HG03354 (cell line): ENCODE measurements around the gene NAPA.

Source experiments
- ATAC-seq: cut with Tn5 transposase; IDR thresholded peaks from one replicate; pipeline ENCODE4 v1.9.1; 2021; ENCODE audit warnings: mild to moderate bottlenecking; ENCODE audit not compliant: unreplicated experiment, poor library complexity, severe bottlenecking

NAPA gene

DNA sequence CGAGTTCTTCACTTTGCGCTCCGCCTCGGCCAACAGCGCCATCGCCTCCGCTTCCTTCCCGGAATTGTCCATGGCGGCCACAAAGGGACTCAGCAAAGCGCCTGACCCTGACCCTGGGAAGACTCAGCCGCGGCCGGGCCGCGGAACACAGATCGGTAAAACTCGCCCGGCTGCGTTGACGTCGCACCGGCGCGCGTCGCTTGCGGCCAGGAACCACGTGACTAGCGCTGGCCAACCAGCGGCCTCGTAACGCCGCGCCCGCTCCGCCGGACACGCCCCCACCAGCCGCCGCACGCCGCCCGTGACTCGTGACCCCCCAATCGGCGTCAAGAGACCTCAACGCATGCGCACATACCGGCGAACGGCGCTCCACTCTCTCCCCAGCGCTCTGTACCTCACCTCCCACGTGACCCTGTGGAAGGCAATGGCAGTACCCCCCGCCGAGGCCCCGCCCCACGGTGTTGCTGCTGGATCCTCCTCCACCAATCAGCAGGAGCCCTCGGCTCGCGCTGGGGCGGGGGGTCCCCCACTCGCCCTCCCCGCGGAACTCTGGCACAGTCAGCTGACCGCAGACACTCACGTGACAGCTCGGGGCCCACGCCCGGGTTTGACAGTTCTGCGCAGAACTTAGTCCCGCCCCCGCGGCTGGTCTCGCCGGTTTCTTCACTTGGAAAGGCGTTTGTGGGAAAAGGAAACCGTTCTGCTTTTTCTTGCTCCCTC lies at the start of gene NAPA:
Gene NAPA (minus strand): TSS at position 195 of the 720 bp plus-strand sequence. CDS start 123 bp downstream, at position 72.
- peak; percentile 85 for ATAC-seq

- ATAC-seq: no peak
These were observed 49.2 kb upstream of the NAPA start for GRCh38 chr19:47564081-47564480.

DNA sequence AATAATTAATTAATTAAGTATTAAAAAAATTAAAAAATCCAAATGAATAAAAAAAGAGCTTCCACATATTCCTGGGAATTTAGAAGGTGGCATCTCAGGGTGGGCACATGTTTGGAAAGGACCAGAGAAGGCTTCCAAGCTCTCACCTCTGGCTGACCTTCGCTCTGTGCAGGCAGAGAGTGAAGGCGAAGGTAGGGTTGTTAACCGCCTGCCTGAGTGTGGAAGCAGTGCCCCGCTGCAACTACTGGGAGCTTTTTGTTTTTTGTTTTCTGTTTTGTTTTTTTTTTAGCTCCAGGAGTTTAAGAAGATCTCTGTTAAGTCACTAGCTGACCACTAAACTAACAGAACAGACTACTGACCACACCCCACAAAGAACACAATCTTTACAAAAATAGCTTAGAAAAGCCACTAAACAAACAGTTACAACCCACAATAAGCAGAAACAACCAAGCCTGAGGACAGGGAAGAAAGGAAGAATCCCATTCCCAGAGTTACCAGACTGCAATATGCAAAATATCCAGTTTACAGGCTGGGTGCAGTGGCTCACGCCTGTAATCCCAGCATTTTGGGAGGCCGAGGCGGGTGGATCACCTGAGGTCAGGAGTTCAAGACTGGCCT lies 46.7 kb upstream of the NAPA start:
- no peak for ATAC-seq

GRCh38 chr19:47560999-47561398 lies 46.1 kb upstream of the NAPA start:
- ATAC-seq: no peak

- no peak for ATAC-seq
These were observed 35.3 kb upstream of the NAPA start for GRCh38 chr19:47550129-47550528.

DNA sequence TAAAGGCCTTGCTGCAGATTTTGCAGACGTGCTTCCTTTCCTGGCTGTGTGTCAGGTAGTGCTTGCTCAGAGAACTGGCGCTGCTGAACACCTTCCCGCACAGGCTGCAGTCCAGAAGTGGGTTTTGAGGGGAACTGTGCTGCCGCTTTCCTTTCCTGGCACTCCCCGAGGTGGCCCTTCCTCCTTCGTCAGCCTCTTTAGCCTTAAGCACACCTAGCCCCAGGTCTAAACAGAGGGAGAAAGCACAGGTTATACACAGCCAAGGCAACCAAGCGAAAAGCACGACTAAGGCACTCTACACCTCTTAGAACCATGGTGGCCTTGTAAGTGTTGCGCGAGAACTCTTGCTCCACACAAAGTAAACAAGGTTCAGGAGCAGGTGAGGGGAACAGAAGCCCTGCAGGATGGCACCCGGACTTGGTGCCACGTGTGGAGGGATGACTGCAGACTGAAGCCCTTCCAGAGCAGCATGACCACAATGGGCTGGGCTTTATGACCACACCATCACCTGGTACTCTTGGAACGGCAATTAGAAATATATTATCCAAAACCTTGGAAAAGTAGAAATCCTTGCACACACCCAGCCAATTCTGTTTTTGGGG lies 34.5 kb upstream of the NAPA start:
- no peak for ATAC-seq

DNA sequence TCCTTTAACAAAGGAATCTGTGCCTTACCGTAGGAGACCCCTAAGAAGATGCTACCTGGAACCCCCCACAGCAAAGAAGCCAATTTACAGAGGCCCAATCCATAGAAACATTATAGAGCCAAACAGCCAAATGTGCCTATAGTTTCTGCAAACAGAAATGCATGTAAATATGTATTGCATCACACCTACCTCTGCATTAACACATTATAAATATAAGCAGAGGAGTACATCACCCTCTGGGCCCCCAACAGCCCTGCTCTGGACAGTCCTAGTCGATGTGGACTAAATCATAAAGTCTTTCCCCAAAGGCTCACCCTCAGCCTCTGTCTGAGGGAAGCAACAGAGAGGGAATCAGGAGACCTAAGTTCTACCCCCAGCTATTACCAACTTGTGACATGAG lies 32.3 kb upstream of the NAPA start:
- ATAC-seq: no peak

DNA sequence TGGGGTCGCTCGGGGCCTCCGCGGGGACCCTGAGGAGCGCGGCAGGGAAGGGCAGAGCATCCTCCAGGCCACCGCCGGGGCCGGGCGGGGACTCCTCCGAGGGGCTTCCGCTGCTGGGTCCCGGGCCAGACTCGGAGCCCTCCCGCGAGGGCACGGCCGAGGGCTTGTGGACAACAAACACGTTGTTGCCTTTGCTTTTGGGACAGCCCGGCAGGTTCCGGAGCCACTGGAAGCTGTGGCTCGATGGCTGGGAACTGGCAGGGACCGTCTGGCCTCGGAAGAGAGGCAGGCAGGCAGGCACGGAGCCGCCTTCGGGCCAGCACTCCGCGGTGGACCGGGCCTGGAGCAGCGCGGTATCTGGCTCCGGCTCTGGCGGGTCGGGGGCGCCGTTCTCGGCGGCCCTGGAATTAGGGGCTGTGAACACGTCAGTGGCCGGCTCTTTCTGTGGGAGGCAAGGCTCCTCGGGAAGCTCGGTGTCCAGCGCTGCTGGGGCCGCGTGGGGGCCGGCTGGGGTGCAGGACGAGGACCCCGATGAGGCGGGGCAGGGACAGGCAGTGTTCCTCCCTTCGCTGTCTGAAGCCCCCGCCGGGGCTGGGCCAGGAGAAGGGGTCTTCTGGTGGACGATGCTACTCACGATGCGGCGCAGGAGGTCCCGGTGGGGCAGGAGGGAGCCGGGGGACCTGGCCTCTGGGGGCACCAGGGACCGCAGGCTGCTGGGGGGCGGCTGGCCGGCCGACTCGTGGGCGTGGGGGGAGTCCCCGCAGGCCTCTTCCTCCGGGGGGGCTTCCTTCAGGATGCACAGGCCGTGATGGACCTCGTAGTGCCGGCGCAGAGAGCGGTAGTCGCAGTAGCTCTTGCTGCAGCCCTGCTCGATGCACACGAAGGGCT lies 30.4 kb upstream of the NAPA start:
- no peak for ATAC-seq

- ATAC-seq: no peak
These were observed 29.6 kb upstream of the NAPA start for GRCh38 chr19:47544476-47544875.

GRCh38 chr19:47544075-47544474 lies 29.2 kb upstream of the NAPA start:
- no peak for ATAC-seq

- ATAC-seq: no peak
These were observed 27.2 kb upstream of the NAPA start for GRCh38 chr19:47542030-47542475.

DNA sequence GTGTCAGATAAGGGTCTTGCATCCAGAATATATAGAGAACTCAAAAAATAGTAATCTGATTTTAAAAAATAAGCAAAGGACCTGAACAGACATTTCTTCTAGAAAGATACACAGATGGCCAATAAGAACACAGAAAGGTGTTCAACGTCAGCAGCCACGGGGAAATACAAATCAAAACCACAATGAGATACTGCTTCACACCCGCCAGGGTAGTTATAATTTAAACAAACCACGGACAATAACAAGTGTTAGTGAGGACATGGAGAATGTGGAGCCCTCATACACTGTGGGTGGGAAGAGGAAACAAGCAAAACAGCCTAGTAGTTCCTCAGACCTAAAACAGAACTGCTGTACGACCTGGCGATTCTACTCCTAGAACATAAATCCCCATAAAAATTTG lies 26.7 kb upstream of the NAPA start:
- no peak for ATAC-seq

DNA sequence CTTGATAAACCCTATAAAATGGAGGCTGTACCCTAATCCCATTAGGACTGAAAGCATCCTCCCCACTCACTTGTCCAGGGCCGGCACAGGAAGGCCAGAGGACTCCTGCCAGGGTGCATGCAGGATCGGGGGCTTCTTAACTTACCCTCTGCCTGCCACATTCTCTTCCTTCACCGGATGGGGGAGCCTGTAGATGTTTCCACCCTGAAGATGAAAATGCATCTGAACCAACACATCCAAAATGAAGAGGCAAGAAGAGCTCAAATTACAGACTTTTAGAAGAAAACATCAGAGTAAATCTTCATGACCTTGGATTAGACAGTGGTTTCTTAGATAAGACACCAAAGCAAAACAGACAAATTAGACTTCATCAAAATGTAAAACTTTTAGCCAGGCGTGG lies 25.9 kb upstream of the NAPA start:
- ATAC-seq: no peak

DNA sequence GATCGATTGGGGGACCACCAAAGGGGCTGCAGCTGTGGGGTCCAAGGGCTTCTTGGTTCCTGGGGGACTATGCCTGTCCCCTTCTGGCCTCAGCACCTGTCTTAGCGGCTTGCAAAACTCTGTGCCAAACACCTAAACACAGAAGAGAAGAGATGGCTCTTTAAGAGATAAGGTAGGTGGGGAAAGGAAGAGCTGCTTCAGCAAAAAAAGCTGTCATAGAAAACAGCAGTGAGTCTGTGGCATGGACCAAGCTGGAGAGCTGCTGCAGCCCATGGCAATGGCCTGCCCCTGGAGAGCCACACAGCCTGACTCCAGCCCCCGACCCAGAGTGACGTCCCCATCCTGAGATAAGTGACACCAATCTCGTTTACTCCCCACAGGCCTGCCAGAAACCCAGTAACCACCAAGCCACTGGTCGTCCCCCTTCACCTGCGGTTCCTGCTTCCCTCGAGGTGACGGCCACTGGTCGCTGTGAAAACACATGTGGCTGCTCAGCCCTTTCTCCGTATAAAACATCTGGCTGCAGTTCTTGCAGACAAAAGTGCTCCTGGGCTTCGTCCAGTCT lies 25.0 kb upstream of the NAPA start:
- ATAC-seq: no peak

DNA sequence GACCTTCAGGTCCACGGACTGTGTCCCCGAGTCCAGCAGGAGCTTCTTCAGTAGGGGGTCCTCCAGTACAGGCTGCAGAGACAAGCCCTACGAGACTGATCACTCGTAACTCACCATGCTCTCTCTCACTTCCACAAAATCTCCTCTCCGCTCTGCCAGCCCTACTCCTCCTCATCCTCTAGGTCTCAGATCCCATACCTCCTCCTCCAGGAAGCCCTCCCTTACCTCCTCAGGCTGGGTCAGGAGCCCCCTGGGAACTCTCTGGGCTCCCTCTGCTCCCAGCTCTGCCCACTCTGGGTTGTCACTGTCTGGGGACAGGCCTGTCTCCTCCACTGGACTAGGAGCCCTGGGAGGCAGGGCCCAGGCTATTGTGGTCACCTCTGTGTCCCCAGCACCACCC lies 23.9 kb upstream of the NAPA start:
- ATAC-seq: no peak

- ATAC-seq: no peak
These were observed 22.6 kb upstream of the NAPA start for GRCh38 chr19:47537493-47537892.

GRCh38 chr19:47534628-47535027 lies 19.8 kb upstream of the NAPA start:
- ATAC-seq: no peak

- ATAC-seq: no peak
These were observed 17.0 kb upstream of the NAPA start for GRCh38 chr19:47531640-47532387.

DNA sequence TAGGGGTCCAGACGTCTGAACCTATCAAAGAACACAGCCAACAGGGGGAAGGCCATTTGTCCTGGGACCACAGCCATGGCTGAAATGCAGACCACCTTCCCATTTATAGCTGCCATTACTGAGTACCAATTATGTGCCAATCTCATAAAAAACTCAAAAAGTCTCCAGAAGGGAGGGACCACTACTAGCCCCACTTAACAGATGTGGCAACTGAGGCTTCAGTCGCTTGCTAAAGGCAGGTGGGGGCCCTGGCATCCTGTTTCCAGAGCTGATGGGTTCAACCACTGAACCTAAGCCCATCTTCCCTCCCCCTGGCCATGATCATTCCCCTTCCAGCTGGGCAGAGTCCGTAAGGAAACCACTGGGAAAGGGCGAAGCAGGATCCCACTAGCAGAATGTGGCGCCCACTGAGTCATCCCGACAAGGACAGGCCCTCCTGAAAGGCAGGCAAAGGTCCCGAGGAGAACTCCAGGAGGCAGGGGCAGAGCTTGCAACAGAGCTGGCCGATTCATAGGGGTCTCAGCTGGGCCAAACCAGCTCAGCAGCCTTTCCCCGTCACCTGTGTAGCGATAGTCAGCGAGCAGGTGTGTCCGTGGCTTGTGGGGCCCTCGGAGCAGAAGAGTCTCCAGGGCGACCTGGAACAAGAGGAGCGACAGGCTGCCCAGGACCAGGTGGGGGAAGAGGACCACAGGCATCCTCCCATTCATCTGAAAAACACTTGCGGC lies 14.3 kb upstream of the NAPA start:
- ATAC-seq: no peak
